ENCODE data around the gene PDX1.
"Not testable (repeated sequence)": the region's sequence is repeated elsewhere in the genome, so short reads cannot be mapped to it uniquely, and the experiment has no call there.

The PDX1 gene

DNA sequence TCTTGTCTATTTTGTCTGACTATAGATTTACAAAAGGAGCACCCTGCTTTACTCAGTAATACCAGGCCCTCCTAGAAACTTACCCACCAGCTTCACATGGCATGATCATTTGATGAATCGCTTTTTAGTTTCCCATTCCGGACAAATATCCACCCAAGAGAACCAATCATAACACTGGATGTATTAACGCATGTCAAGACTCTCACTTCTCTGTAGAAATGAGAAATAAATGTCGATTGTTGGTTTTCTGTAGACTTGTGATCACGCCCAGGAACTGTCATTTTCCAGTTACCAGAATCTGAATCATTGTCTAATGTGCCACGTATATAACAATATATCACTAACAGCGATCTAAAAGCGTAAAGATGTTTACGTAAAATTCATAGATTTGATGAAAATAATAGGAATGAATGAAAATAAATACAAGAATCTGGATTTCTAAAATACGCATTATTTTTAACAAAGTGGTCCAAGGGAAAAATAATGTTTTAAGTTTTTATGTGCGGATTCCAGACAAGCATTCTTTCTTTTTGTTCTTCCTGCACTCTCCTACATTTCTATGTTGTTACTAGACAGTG is 35.3 kb downstream of the PDX1 start:
- H3K4me1 ChIP-seq, result no peaks in the 10 kb centered on the region; the same call in 1 of the 2 replicates
- no peaks in the 10 kb centered on the region for H3K9me3 ChIP-seq
- H3K36me3 ChIP-seq (replicated peaks), result no peaks in the 10 kb centered on the region
- no peak overlapping the region for H3K4me3 ChIP-seq
- no peaks in the 10 kb centered on the region for H3K27me3 ChIP-seq (ENCODE audit: low read depth)
- no peak for DNase-seq (ENCODE audit: low spot score in 2 of 2)
- in situ Hi-C loops (cut with MboI; ENCODE audit: low sequenced_read_pairs), result loop anchor here (10.0 kb wide), 1 partner anchor 120 kb away; no protein-coding TSS in a partner anchor

DNA sequence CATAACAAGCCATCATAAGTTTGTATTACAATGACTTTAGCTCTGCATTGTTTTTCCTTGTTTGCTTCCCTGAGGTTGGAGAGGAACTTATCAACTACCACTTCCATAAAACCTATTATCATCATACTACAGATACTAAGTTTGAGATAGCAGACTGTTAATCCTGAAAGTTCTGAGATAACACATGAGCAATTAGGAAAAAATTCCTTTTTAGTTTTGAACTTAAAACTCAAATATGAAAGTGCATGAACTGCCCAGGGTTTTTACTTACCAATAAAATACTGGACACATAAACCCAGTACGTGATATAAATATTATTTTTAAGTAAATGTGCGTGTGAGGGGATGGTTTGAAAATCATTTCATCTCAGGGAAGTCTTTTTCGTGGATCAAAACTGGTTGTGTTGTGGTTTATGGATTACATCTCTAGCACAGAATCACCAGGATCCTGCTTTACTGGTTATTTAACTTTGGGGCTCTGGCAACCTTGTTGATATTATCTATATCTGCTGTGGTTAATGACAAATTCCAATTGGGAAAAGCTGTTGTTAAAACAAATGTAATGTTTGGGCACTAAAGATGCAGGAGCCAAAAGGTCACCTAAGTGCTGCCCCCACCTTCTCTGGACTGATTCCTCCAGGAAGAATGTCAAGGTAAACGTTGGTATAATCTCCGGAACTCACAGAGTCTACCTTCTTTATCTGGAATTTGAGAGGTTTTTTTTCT is 36.9 kb downstream of the PDX1 start:
- no peak for DNase-seq (ENCODE audit: low spot score in 2 of 2)
- Histone ChIP-seq H3K27me3 (ENCODE audit: low read depth) (no peaks in the 10 kb centered on the region), H3K36me3 (replicated peaks) (no peaks in the 10 kb centered on the region), H3K9me3 (no peaks in the 10 kb centered on the region), H3K4me1 (no peaks in the 10 kb centered on the region; the same call in 1 of the 2 replicates), H3K4me3 (no peak overlapping the region)
- in situ Hi-C loops (cut with MboI; ENCODE audit: low sequenced_read_pairs), result loop anchor here (10.0 kb wide), 1 partner anchor 122 kb away; no protein-coding TSS in a partner anchor

DNA sequence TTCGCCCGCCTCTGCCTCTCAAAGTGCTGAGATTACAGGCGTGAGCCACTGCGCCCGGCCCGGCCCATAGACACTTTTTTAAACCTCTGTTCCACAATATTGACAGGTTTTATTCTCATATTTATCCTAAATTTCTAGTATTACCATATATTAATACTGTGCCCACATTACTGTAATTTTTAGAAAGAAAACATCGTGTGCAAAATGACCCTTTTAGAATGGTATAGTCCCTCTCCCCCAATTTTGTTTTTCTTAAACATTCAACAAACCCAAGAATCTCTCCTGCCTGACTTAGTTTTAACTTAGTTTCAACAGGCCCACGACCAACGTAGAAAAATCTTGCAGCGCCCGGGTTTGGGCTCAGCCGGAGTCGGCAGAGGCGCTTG is 40.2 kb downstream of the PDX1 start:
- Histone ChIP-seq H3K27me3 (ENCODE audit: low read depth) (no peaks in the 10 kb centered on the region), H3K36me3 (replicated peaks) (no peaks in the 10 kb centered on the region), H3K9me3 (no peaks in the 10 kb centered on the region), H3K4me1 (no peaks in the 10 kb centered on the region), H3K4me3 (no peak overlapping the region)
- DNase-seq (ENCODE audit: low spot score in 2 of 2), result no peak
- in situ Hi-C loops (cut with MboI; ENCODE audit: low sequenced_read_pairs), result loop anchor here (10.0 kb wide), 1 partner anchor 125 kb away; no protein-coding TSS in a partner anchor

DNA sequence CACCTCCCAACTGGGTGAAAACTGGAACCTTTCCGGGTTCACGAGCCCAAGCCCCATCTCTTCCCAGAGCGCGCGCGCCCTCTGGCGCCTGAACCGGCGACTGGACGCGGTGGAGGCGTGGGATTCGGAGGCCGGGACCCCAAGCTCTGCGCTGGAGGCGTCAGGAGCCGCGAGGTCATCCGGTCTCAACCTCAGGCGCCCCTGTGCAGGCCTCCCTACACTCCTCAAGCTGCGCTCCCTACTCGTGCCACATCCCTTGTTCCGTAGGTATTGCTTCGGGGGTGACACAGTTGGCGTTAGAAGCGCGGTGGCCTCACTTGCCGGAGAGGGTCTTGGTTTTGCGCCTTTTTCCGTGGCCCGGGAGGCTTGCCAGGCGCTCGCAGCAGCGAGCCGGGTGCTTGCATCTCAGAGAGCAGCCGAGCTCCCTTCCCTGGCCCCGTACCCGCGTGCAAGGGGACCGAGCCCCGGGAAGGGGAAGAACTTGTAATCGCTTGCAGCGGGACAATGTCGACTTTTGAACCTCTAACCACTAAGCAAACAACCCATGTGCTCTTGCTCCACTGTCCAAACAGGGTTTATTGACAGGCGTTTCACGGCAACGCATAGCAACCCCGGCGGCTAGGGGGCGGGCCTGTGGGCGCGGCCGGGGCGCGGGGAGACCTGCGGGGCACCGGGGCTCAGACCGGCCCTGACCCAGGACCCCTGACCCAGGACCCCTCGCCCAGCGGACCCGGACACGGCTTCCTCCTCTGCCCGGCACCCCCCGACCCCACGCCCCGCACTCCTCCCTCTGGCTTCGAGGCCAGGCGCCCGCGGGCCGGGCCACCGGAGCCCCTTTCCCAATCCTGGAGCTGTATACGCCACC is 40.8 kb downstream of the PDX1 start:
- H3K4me1 ChIP-seq, result peaks cover 2% of the 10 kb centered on the region; the same call in 1 of the 2 replicates
- H3K4me3 ChIP-seq, result no peak overlapping the region
- H3K9me3 ChIP-seq, result no peaks in the 10 kb centered on the region
- no peak for DNase-seq (ENCODE audit: low spot score in 2 of 2)
- in situ Hi-C loops (cut with MboI; ENCODE audit: low sequenced_read_pairs), result no loop called here
- H3K36me3 ChIP-seq (replicated peaks), result no peaks in the 10 kb centered on the region
- H3K27me3 ChIP-seq (ENCODE audit: low read depth), result no peaks in the 10 kb centered on the region

DNA sequence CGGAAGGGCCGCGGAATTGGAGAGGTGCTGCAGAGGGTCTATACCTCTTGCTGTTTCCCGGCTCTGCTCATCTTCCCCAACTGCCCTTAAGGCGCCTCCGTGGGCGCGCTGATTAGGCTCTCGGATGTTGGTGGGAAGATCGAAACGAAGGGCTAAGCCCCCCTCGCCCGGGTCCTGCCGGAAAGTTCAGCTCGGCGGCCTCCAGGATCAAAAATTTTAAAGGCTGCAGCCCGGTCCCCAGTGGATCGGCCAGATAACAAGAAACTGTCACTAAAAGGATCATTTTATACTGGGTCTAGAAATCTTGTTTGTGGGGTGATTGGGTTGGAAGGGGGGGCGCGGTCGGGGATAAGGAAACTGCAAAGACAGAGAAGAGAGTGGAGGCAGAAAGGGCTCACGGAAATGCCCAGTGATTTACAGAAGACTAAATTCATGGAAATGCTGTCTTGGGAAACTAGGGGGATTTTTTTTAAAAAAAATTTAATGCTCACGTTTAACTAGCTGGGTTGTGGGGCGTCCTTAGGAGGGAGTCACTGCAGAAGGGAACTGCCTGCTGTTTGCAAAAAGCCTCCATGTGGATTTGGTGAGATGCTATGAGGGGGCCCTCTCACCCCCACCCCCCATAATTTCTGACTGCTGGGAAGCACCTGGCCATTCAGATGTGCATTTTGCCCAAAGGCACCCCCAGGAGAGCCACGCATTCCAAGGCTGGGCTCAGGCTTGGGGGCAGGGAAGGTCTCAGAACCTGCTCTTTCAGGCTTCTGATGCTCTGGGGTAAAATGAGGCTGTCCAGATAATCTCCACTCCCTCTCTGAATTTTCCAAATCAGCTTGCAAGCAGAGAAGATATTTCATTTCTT is 41.7 kb downstream of the PDX1 start:
- Histone ChIP-seq H3K36me3 (replicated peaks) (no peaks in the 10 kb centered on the region), H3K4me3 (no peak overlapping the region), H3K27me3 (ENCODE audit: low read depth) (no peaks in the 10 kb centered on the region), H3K9me3 (no peaks in the 10 kb centered on the region), H3K4me1 (peaks cover 3% of the 10 kb centered on the region; the same call in 1 of the 2 replicates)
- no peak for DNase-seq (ENCODE audit: low spot score in 2 of 2)
- in situ Hi-C loops (cut with MboI; ENCODE audit: low sequenced_read_pairs), result no loop called here

DNA sequence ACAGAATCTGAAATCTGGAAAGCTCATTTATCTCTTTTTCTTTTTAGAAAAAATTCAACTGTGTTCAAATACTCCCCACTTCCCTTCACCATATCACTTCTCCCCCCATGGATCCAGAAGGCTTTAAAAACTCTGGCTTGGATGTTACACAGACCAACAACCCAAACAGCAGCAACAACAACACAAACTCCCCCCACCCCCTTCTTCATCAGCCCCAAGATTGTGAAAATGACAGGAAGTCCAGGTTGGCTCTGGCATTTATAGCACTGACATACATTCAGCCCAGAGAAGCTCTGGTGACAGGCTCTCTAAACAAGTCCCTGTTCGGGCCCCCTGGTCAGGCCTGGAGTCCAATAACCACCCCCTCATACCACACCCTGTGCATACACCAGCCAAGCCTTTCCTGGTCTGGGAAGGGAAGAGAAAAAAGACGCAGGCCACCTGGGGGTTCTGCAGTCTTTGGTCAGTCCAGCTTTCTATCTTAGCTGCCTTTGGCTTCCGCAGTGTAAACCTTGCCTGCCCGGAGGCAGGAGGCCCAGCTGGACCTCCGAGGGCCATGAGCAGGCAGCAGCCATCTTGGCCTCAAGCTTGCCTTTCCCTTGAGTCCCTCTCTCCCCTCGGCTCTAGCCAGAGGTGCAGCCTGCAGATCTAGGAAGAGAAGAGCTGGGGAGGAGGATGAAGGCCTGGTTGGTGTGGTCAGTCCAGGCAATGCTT is 42.5 kb downstream of the PDX1 start:
- Histone ChIP-seq H3K4me1 (peaks cover 3% of the 10 kb centered on the region), H3K27me3 (ENCODE audit: low read depth) (0 out of 2 replicates have a peak, but pooled peaks cover 3% of the 10 kb centered on the region), H3K4me3 (no peak overlapping the region), H3K36me3 (replicated peaks) (no peaks in the 10 kb centered on the region), H3K9me3 (no peaks in the 10 kb centered on the region)
- in situ Hi-C loops (cut with MboI; ENCODE audit: low sequenced_read_pairs), result no loop called here
- DNase-seq (ENCODE audit: low spot score in 2 of 2), result no peak

DNA sequence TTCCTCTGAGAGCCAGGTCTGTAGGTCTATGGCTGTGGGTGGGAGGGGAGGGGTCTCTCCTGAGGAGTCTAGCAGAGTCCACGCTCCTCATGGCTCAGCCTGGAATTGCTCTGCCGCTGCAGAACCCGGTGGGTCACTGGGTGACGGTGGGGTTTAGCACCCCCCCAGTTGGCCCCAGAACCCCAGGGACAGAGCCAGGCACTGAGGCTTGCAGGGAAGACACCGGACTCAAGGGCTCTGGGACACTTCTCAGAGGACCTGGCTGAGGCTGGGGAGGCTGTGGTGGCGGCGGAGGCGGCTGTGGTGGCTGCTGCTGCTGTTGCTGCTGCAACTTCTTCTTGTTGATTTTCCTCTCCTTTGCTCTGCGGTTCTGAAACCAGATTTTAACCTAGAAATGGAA is 43.2 kb downstream of the PDX1 start:
- no peaks in the 10 kb centered on the region for H3K36me3 ChIP-seq (replicated peaks)
- H3K4me3 ChIP-seq, result no peak overlapping the region
- peaks cover 3% of the 10 kb centered on the region for H3K4me1 ChIP-seq
- in situ Hi-C loops (cut with MboI; ENCODE audit: low sequenced_read_pairs), result no loop called here
- peaks cover 5% of the 10 kb centered on the region; the same call in 1 of the 2 replicates for H3K27me3 ChIP-seq (ENCODE audit: low read depth)
- no peaks in the 10 kb centered on the region for H3K9me3 ChIP-seq
- DNase-seq (ENCODE audit: low spot score in 2 of 2), result no peak

DNA sequence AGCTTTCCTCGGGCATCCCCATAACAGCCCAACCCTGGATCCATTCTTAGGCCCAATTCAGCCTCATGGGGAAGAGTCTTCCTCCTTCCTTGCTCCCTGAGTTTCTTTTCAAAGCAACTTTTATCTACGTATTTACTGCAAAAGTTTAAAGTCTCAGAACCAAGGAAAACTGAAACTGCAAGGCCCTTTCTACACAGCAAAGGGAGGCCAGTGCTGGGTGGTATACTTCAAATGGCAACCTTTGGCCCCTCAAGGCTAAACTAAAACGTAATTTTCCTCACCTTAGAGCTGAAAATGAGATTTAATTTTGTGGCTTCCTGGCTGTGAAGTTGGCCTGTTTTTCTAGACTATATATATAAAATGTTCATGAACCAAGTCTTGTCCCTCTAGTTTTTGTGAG is 43.7 kb downstream of the PDX1 start:
- no peaks in the 10 kb centered on the region for H3K9me3 ChIP-seq
- H3K4me3 ChIP-seq, result no peak overlapping the region
- H3K4me1 ChIP-seq, result peaks cover 3% of the 10 kb centered on the region
- no peak for DNase-seq (ENCODE audit: low spot score in 2 of 2)
- in situ Hi-C loops (cut with MboI; ENCODE audit: low sequenced_read_pairs), result no loop called here
- peaks cover 7% of the 10 kb centered on the region; the same call in 1 of the 2 replicates for H3K27me3 ChIP-seq (ENCODE audit: low read depth)
- no peaks in the 10 kb centered on the region for H3K36me3 ChIP-seq (replicated peaks)

DNA sequence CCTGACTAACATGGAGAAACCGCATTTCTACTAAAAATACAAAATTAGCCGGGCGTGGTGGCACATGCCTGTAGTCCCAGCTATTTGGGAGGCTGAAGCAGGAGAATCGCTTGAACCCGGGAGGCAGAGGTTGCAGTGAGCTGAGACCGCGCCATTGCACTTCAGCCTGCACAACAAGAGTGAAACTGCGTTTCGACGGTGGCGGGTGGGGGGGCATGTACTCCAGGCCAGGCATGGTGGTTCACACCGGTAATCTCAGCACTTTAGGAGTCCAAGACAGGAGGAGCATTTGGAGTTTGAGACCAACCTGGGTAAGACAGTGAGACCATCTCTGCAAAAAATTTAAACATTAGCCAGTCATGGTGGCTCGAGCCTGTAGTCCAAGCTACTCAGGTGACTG is 44.4 kb downstream of the PDX1 start:
- H3K27me3 ChIP-seq (ENCODE audit: low read depth); H3K36me3 ChIP-seq (replicated peaks); H3K4me3 ChIP-seq; H3K4me1 ChIP-seq; in situ Hi-C loops (cut with MboI; ENCODE audit: low sequenced_read_pairs); DNase-seq (ENCODE audit: low spot score in 2 of 2); H3K9me3 ChIP-seq: not testable (repeated sequence)

DNA sequence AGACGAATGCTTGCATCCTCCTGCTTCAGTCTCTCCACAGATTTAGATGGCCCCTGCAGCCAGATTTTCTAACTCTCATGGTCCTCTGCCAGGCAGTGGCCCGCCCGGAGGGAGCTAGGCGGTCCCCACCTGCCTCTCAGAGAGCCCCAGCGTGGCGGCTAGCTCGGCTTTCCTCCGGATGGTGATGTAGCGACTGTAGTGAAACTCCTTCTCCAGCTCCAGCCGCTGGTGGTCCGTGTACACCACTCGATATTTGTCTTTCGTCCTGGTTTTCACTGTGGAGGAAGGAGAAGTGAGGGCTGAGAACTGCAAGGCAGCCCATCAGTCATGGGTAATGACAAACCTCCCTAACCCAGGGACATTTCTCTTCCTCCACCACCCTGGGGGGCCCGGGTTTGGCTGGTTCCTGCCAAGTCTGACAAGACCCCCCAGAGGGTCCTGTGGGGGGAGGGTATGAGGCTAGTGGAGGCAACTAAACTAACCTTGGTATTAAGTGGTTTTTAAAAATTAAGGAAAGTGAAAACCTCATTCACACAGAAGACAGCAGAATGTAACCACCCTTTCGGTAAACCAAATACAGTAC is 45.0 kb downstream of the PDX1 start:
- no peak overlapping the region for H3K4me3 ChIP-seq
- DNase-seq (ENCODE audit: low spot score in 2 of 2), result no peak
- no peaks in the 10 kb centered on the region for H3K9me3 ChIP-seq
- H3K4me1 ChIP-seq, result peaks cover 6% of the 10 kb centered on the region
- in situ Hi-C loops (cut with MboI; ENCODE audit: low sequenced_read_pairs), result no loop called here
- H3K27me3 ChIP-seq (ENCODE audit: low read depth), result peaks cover 7% of the 10 kb centered on the region; the same call in 1 of the 2 replicates
- H3K36me3 ChIP-seq (replicated peaks), result no peaks in the 10 kb centered on the region

DNA sequence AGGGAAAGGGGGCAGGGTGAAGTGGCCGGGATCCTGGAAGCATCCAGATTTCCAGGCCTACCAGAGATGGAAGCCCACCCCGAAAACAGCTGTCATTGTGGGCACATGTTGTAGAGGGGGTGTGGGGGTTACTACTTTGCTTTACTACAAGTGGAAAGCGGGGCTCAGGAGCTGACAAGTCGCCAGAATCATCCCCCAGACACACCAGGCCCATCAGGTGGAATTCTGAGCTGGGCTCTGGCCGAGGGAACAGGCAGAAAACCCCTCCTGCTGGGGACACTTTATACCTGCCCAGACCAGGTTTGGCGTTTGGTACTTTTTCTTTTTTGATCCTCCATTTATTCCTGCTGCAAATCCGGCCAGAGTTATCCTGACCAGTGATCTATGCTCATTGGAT is 45.5 kb downstream of the PDX1 start:
- peaks cover 7% of the 10 kb centered on the region; the same call in 1 of the 2 replicates for H3K27me3 ChIP-seq (ENCODE audit: low read depth)
- no peak for DNase-seq (ENCODE audit: low spot score in 2 of 2)
- in situ Hi-C loops (cut with MboI; ENCODE audit: low sequenced_read_pairs), result no loop called here
- no peak overlapping the region for H3K4me3 ChIP-seq
- H3K4me1 ChIP-seq, result peaks cover 6% of the 10 kb centered on the region
- no peaks in the 10 kb centered on the region for H3K36me3 ChIP-seq (replicated peaks)
- no peaks in the 10 kb centered on the region for H3K9me3 ChIP-seq

Measured in HAP-1 (cell line).